Measurements from ENCODE around the gene SETD9. TPM values are rescaled to one million over a fixed set of nuclear protein-coding genes. Genes with fewer than 3 reads are reported as not detected.

SETD9 gene
- polyA plus RNA-seq, 3 donors = 5.8 to 24.8 (median 7.8) TPM

- Mint-ChIP-seq H3K36me3 (peaks cover 9 to 22% of the 10 kb centered on the region in 2 donors), H3K4me1 (peaks cover 8% of the 10 kb centered on the region), H3K4me3 (no peak overlapping the region), H3K9me3 (no peaks in the 10 kb centered on the region), H3K27ac (no peak overlapping the region), H3K27me3 (ENCODE audit: low read depth in 3 of 3) (no peaks in the 10 kb centered on the region)
- Histone ChIP-seq H3K4me1 (ENCODE audit: control insufficient read depth in 1 of 2, insufficient read depth in 2 of 2, low read length in 2 of 2) (peaks cover 9 to 15% of the 10 kb centered on the region in 2 donors), H4K20me1 (ENCODE audit: insufficient read depth, low read length) (no peaks in the 10 kb centered on the region), H3K4me2 (replicated peaks; ENCODE audit: extremely low read depth, low read length, poor library complexity, severe bottlenecking) (no peak overlapping the region), H3K79me2 (ENCODE audit: insufficient read depth, low read length) (no peaks in the 10 kb centered on the region), H3K9me3 (replicated peaks in 1 of 2; ENCODE audit: control insufficient read depth in 1 of 2, insufficient read depth in 1 of 2, low read length in 2 of 2) (no peaks in the 10 kb centered on the region), H3K4me3 (replicated peaks in 1 of 3; ENCODE audit: low read depth in 2 of 3, low read length in 3 of 3) (no peak overlapping the region), H3K27ac (ENCODE audit: low read depth in 1 of 2, low read length in 2 of 2) (no peak overlapping the region), H3K9ac (ENCODE audit: insufficient read depth, low read length, poor library complexity, severe bottlenecking) (no peak overlapping the region), H2AFZ (ENCODE audit: insufficient read depth, low read depth, low read length, poor library complexity, severe bottlenecking) (no peak overlapping the region), H3K27me3 (ENCODE audit: control insufficient read depth in 2 of 2, insufficient read depth in 2 of 2, low read length in 2 of 2) (no peaks in the 10 kb centered on the region), H3K36me3 (replicated peaks in 1 of 2; ENCODE audit: control insufficient read depth in 1 of 2, insufficient read depth in 2 of 2, low read length in 2 of 2) (no peaks in the 10 kb centered on the region)
- no peak for DNase-seq
- intact Hi-C loops (cut with micrococcal nuclease) = no loop called here
- no CpG with 5 or more reads among the region's 3 CpGs for WGBS (ENCODE audit: insufficient coverage)
- no peak for TF ChIP-seq CTCF (IDR thresholded peaks at IDR 0.05)
These were observed 4.4 kb downstream of the SETD9 start for GRCh38 chr5:56913766-56914165.

GRCh38 chr5:56914678-56915077 lies 5.3 kb downstream of the SETD9 start:
- Mint-ChIP-seq H3K9me3 (no peaks in the 10 kb centered on the region), H3K27me3 (ENCODE audit: low read depth in 3 of 3) (peaks cover 0 to 2% (median 0%) of the 10 kb centered on the region in 3 donors), H3K4me3 (no peak overlapping the region), H3K36me3 (peaks cover 9 to 22% of the 10 kb centered on the region in 2 donors), H3K27ac (no peak overlapping the region), H3K4me1 (peaks cover 7% of the 10 kb centered on the region)
- no peak for DNase-seq
- TF ChIP-seq CTCF (IDR thresholded peaks at IDR 0.05) = no peak
- no CpG with 5 or more reads among the region's 2 CpGs for WGBS (ENCODE audit: insufficient coverage)
- no peaks in the 10 kb centered on the region for H3K36me3 ChIP-seq (replicated peaks in 1 of 2; ENCODE audit: control insufficient read depth in 1 of 2, insufficient read depth in 2 of 2, low read length in 2 of 2)
- no peaks in the 10 kb centered on the region for H3K27me3 ChIP-seq (ENCODE audit: control insufficient read depth in 2 of 2, insufficient read depth in 2 of 2, low read length in 2 of 2)
- intact Hi-C loops (cut with micrococcal nuclease) = no loop called here
- peaks cover 8 to 12% of the 10 kb centered on the region in 2 donors for H3K4me1 ChIP-seq (ENCODE audit: control insufficient read depth in 1 of 2, insufficient read depth in 2 of 2, low read length in 2 of 2)
- no peak overlapping the region for H3K4me3 ChIP-seq (replicated peaks in 1 of 3; ENCODE audit: low read depth in 2 of 3, low read length in 3 of 3)
- no peak overlapping the region for H3K4me2 ChIP-seq (replicated peaks; ENCODE audit: extremely low read depth, low read length, poor library complexity, severe bottlenecking)
- H4K20me1 ChIP-seq (ENCODE audit: insufficient read depth, low read length) = no peaks in the 10 kb centered on the region
- H3K9me3 ChIP-seq (replicated peaks in 1 of 2; ENCODE audit: control insufficient read depth in 1 of 2, insufficient read depth in 1 of 2, low read length in 2 of 2) = no peaks in the 10 kb centered on the region
- no peak overlapping the region for H3K27ac ChIP-seq (ENCODE audit: low read depth in 1 of 2, low read length in 2 of 2)
- no peaks in the 10 kb centered on the region for H3K79me2 ChIP-seq (ENCODE audit: insufficient read depth, low read length)
- H3K9ac ChIP-seq (ENCODE audit: insufficient read depth, low read length, poor library complexity, severe bottlenecking) = no peak overlapping the region
- H2AFZ ChIP-seq (ENCODE audit: insufficient read depth, low read depth, low read length, poor library complexity, severe bottlenecking) = no peak overlapping the region

Data from CD14-positive monocyte (primary cell).